NAMALWA (cell line): ENCODE results near the gene TNFSF8.

Experiments
- DNase-seq: peaks from one replicate; pipeline ENCODE4 v3.0.0-alpha.2; 2015; ENCODE audit warnings: low spot score

The TNFSF8 gene, protein sequence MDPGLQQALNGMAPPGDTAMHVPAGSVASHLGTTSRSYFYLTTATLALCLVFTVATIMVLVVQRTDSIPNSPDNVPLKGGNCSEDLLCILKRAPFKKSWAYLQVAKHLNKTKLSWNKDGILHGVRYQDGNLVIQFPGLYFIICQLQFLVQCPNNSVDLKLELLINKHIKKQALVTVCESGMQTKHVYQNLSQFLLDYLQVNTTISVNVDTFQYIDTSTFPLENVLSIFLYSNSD

GRCh38 chr9:114930056-114930812 lies at the start of gene TNFSF8:
TSS of gene TNFSF8 (minus strand) at chr9:114930591. CDS start at chr9:114930303, 288 bp downstream.
- DNase-seq = peak; percentile 86

GRCh38 chr9:114973216-114973615 lies 42.8 kb upstream of the TNFSF8 start:
- DNase-seq = no peak

DNA sequence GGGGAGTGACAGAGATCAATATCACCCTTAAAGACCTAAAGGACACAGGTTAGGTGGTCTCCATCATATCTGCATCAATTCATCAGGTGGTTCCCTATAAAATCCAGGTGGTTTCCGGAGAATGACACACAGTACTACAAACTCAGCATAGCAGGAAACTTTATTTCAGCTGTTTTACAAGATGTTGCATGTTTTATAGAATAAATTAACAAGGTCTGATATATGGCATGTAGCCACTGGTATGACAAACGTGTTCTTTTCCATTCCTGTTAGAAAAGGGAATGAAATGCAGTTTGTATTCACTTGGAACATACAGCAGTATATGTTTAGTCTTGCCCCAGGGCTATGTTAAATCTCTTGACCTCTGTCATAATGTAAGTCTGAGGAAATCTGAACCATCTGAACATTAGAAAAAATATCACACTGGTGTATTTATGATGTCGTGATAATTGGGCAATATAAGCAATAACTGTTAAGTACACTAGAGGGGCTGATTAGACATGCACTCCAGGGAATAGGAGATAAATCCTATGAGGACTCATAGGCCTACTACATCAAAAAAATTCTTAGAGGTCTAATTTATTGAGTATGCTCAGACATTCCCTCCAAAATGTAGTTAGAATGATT lies 42.2 kb upstream of the TNFSF8 start:
- no peak for DNase-seq

GRCh38 chr9:114969269-114969668 lies 38.9 kb upstream of the TNFSF8 start:
- DNase-seq = no peak

DNA sequence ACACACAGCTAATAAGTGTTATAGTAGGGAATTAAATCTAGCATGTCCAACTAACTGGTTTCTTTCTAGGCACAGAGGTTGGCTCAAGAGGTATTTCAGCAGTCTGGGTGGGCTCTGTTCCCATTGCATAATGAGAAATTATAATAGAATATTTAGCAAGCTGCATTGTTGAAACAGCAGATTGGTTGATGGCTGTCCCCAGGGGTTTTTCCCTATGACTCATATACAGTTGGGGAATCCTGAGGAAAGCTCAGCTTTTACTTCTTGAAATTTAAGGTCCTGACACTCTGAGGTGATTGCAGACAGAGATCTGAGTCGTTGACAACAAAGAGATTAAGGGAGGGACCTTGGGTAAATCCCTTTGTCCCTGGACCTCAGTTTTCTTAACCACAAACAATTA lies 38.3 kb upstream of the TNFSF8 start:
- DNase-seq = no peak

GRCh38 chr9:114965564-114965963 lies 35.2 kb upstream of the TNFSF8 start:
- DNase-seq = no peak

- no peak for DNase-seq
Measured at GRCh38 chr9:114962809-114963208, 32.4 kb upstream of the TNFSF8 start.

GRCh38 chr9:114960276-114960675 lies 29.9 kb upstream of the TNFSF8 start:
- DNase-seq = no peak

GRCh38 chr9:114958844-114959235 lies 28.4 kb upstream of the TNFSF8 start:
- DNase-seq = no peak

DNA sequence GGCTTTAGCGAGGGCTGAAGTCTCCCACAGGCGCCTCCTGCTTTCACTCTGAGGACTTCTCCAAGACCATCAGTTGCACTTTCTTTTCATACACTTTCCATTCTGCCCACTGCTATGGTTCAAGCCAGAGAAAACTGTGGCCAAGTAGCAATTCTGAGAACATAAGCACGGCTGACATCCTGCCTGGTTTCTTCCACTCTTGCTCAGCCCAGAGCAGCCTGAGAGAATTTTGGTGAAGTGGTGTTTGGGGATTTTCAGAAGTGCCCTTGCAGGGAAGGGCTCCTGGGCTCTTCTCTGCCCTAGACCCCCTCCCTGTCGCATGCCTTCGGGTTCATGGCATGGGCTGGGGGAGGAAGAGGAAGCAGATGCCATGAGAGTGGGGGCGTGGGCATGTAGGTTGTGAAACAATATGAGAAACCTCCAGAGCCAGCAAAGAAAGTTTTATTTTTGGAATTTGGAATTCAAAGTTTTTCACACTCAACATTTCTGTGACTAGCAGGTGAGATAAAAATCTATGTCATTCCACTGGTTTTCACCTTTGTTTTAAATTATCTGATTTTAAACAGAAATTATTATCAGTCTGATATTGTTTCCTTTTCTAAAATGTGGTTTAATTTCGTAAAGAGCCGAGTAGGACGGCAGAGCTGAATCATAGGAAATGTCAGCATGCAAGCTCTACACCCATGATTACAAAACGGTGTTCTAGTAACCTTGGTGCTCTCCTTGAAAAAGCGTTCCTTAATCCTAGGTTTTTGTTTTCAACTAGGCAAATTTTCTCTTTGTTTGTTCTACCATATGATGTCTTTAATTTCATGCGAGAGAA lies 27.8 kb upstream of the TNFSF8 start:
- DNase-seq = no peak

DNA sequence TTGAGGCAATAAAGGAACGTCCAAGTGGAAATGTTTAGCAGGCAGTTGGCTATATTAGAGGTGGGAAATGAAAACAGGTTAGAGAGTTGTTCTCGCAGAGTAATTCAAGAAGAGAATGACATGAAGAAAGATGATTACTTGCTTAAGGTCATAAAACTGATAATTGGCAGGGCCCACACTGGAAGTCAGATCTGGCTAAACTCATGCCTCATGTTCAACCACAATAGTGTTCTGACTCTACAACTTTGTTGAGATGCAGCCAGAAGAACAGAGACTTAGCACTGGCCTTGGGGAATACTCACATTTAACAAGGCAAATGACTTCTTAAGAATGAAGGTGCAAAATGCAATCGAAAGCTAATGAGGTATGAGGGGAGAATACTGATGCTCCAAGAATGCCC lies 27.2 kb upstream of the TNFSF8 start:
- no peak for DNase-seq

- peak; percentile 73 for DNase-seq
Measured at GRCh38 chr9:114954956-114955582, 24.7 kb upstream of the TNFSF8 start.

GRCh38 chr9:114953959-114954358 lies 23.6 kb upstream of the TNFSF8 start:
- no peak for DNase-seq

GRCh38 chr9:114953046-114953445 lies 22.7 kb upstream of the TNFSF8 start:
- no peak for DNase-seq

DNA sequence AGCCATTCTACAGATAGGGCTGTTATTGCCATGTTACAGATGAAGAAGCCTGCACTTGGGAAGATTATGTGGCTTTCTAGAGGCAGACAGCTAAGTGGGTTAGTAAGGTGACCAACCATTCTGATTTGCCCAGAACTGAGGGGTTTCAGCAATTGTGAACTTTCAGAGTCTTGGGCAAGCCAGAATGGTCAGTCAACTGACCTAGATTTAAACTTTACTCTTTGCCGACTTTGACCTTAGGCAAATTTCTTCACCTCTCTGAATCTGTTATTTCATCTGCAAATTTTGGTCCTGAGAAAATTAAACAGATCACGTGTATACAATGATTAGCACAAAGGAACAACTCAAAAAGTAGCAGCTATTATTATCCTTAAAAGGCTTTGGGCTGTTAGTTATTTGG lies 20.4 kb upstream of the TNFSF8 start:
- no peak for DNase-seq

- DNase-seq = no peak
Measured at GRCh38 chr9:114947058-114947457, 16.7 kb upstream of the TNFSF8 start.

DNA sequence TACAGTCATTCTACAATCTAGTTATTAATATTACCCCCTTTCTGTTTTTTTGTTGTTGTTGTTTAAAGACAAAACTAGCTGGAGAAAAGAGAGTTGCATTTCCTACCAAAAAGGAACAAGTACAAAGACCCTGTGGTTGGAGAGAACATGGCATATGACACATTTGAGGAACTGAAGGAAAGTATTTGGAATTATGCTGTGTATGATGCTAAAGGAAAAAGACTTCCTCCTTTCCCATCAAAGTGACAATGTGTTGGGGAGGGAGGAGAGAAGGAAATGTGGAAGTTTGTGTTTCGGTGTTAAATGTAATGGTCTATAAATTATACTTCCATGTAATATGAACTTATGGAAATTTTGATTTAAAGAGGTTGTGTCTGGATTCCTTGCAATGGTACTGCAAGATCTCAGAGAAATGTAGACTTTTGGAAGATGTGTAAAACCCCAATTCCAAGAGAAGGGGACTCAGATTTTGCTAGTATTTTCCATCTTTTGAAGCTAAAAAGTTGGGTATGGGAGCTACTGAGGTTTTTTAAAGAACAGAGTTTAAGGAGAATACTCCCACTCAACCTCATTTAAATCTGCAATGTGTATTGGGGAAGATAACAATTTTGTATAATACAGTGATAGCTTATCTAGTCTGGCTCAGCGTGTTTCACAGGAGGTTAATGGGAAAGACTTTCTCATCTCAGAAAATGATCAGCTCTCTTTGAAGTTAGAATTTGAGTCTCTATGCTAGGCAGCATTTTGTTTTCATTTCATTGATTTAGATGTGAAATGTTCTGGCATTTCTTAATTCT lies 15.4 kb upstream of the TNFSF8 start:
- no peak for DNase-seq

DNA sequence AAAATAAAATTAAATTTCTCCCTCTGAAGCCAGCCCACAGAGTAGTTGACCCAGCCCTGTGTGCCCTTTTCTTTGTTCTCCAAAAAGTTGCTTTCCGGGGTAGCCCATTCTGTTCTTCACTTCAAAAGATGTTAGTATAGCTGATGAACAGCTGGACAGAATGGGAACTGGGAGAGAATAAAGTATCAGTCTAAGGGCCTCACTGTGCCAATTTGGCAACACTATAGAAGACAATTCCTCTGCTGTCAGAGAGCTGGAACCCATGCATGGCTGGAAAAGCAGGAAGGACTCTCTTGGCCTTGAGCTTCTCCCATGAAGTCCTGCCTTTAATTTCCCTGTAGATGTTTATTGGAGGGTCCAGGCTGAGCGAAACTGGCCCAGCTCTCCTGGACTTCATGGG lies 11.0 kb upstream of the TNFSF8 start:
- DNase-seq = no peak

- no peak for DNase-seq
Measured at GRCh38 chr9:114938687-114939575, 8.5 kb upstream of the TNFSF8 start.

DNA sequence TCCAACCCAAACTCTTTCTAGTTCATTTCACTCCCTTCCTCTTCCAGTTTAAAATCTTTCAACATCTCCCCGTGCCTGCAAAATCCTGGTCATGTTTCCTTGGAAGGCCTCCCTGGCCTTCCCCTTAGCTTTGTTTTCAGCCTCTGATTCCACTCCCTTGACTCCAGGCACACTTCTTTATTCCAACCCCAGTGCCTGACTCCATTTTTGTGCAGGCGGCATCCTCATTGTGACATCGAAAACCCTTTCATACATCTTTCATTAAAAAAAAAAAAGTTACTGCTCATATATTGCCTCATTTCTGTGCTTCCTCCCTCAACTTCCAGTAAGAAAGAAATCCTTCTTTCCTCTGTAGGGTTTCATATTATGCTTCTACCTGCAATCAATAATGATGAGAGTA lies 7.1 kb upstream of the TNFSF8 start:
- DNase-seq = no peak
